KBM-7 (cell line): ENCODE results near the gene TMEM35B.
"Not testable (repeated sequence)": the region's sequence is repeated elsewhere in the genome, so short reads cannot be mapped to it uniquely, and the experiment has no call there.

ENCODE experiments used
- DNase-seq: peaks from one replicate; pipeline ENCODE4 v3.0.0-alpha.2; 2015
- in situ Hi-C: fragments of 300-500 bp; cut with MboI; formaldehyde crosslinking; loops from 2 replicates; pipeline ENCODE4 v1.14.3; 2020; ENCODE audit warnings: low sequenced_read_pairs, low pct_unique_long_range_greater_than_20kb, mixed read lengths

The TMEM35B gene

DNA sequence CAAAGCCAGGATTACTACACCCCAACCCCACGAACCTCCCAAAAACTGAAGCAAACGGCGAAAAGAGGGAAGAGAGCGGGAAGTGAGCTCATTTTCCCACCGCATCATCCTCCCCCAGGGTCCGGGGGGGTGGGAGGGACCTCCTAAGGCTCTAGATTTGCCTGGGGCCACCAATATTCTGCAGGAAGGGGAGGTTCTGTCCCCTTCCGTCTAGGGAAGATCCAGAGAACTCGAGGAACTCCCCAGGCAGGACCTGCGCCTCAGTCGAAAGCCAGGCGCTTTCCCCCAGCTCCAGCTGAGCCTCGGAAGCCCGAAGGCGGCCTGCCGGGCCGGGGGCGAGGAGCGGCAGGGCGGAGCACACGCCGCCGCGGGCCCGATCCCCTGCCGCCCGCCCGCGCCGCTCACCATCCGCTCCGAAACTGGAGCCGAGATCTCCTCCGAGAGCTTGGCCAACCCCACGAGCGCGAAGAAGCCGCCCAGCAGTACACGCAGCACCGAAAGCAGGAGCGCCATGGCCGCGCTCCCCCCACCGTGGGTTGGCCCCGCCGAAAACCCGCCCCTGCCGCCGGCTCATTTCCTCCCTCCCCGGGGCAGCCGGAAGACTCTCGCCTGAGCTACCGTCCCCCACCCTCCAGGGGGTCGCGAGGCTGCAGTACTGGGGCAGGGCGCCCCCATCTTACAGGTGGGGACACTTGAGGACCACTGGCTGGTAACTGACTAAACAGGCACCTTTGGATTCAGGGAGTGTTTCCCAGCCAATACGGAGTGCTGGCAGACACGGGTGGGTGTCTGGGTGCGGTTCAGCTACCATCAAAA is at the start of gene TMEM35B:
Gene TMEM35B (minus strand): TSS at position 555 of the 816 bp plus-strand sequence. CDS start 42 bp downstream, at position 513.
- in situ Hi-C loops: no loop called here

DNA sequence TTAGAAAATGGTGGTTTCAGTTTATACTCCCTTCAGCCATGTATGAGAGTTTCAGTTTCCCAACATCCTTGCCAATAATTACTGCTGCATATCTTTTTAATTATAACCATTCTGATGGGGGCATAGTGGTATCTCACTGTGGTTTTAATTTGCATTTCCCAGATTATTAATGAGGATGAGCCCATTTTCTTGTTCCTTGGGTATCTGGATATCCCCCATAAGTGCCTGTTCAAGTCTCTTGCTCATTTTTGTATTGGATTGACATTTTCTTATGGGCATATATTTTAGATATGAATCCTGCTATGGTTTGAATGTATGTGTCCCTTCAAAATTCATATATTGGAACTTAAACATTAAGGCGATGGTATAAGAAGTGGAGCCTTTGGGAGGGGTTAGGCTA is 48.2 kb upstream of the TMEM35B start:
- in situ Hi-C loops: no loop called here
- no peak for DNase-seq

More for the DNA sequence above, at the start of gene TMEM35B:
- peak; percentile 67 for DNase-seq

GRCh38 chr1:35032384-35032739 is 47.2 kb upstream of the TMEM35B start:
- DNase-seq: no peak
- in situ Hi-C loops: no loop called here

- DNase-seq: peak; percentile 66
- in situ Hi-C loops: no loop called here
Observed at GRCh38 chr1:35030756-35031446, 45.8 kb upstream of the TMEM35B start.

DNA sequence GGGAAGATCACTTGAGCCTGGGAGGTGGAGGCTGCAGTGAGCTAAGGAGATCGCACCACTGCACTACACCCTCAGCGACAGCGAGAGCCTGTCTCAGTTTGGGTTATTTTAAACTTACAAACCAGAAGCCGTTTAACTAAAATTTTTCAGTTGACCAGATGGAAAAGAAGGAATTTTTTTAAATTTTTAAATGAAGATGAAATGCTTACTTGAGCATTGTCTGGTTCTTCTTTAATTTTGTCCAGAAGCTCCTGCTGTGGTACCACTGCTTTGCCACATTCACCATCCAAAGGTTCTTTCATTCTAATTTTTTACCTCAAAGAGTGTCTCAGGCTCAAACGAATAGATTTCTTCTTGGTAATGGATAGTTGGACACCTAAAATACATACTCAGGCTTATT is 45.2 kb upstream of the TMEM35B start:
- in situ Hi-C loops: no loop called here
- peak; percentile 34 for DNase-seq

DNA sequence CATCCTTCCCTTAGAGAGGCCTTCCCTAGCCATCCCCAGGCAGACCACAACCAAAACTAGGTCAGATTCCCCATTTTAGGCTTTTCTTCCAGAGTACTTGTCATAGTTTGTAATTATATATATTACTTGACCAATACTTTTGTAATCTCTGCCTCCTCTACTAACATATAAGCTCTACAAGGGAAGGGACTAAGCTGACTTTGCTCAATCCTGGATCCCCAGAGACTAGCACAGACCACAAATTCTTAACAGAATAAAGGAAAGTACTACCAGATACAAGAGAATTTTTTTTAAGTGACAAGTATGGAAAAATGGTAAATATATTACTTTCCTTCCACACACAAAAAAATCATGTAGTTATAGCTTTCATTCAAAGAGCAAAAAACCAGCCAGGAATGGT is 44.6 kb upstream of the TMEM35B start:
- DNase-seq: peak; percentile 9
- in situ Hi-C loops: no loop called here

- in situ Hi-C loops: no loop called here
Observed at GRCh38 chr1:35016406-35016805, 31.3 kb upstream of the TMEM35B start.

GRCh38 chr1:35014486-35014885 is 29.3 kb upstream of the TMEM35B start:
- in situ Hi-C loops: no loop called here
- no peak for DNase-seq

More at GRCh38 chr1:35016406-35016805, 31.3 kb upstream of the TMEM35B start:
- no peak for DNase-seq

- in situ Hi-C loops: no loop called here
- DNase-seq: no peak
Observed at GRCh38 chr1:35005711-35006110, 20.6 kb upstream of the TMEM35B start.

GRCh38 chr1:35001743-35002142 is 16.6 kb upstream of the TMEM35B start:
- in situ Hi-C loops: no loop called here
- no peak for DNase-seq

GRCh38 chr1:34994878-34995277 is 9.7 kb upstream of the TMEM35B start:
- in situ Hi-C loops: no loop called here

DNA sequence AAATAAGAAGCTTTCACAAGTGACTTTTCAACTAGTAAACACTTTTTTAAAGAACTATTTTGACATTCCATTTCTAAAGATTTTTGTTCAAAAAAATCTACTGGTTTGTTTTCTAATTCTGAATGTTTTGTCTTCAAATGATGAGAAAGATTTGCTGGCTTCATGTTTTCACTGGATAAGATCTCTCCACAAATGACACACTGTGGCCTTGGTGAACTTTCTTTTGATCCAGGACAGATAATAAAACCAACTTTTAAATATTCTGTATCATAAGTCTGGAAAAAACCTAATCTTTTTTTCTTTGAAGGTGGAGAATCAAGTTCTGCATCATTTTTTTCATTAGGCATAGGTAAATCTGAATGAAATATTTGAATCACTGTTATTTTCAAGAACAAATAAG is 3.4 kb upstream of the TMEM35B start:
- in situ Hi-C loops: no loop called here
- no peak for DNase-seq

More at GRCh38 chr1:34994878-34995277, 9.7 kb upstream of the TMEM35B start:
- DNase-seq: no peak

- in situ Hi-C loops: no loop called here
- no peak for DNase-seq
Observed at GRCh38 chr1:34988147-34988546, 3.0 kb upstream of the TMEM35B start.

- in situ Hi-C loops: no loop called here
Observed at GRCh38 chr1:34987018-34987417, 1.9 kb upstream of the TMEM35B start.

GRCh38 chr1:34985609-34985904 is 410 bp upstream of the TMEM35B start:
- in situ Hi-C loops: not testable (repeated sequence)

More at GRCh38 chr1:34987018-34987417, 1.9 kb upstream of the TMEM35B start:
- DNase-seq: no peak

DNA sequence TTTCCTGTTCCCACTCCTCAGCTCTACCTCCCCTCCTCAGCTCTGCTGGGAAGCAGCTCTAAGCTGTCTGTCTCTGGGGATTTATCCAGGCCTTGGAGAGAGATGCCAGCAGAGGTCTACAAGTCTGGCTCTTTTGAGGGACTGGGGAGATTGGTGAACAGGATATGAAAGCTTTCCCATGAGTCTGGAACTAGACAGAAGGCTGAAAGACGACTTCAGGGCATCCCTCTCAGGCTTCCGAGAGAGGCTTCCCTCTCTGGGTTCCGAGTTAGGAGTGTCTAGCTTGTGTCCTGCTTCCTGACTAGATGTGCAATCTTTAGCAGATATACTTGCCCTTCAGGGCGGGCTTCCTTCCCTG is 733 bp downstream of the TMEM35B start:
- in situ Hi-C loops: no loop called here
- no peak for DNase-seq

More at GRCh38 chr1:34985609-34985904, 410 bp upstream of the TMEM35B start:
- not testable (repeated sequence) for DNase-seq

DNA sequence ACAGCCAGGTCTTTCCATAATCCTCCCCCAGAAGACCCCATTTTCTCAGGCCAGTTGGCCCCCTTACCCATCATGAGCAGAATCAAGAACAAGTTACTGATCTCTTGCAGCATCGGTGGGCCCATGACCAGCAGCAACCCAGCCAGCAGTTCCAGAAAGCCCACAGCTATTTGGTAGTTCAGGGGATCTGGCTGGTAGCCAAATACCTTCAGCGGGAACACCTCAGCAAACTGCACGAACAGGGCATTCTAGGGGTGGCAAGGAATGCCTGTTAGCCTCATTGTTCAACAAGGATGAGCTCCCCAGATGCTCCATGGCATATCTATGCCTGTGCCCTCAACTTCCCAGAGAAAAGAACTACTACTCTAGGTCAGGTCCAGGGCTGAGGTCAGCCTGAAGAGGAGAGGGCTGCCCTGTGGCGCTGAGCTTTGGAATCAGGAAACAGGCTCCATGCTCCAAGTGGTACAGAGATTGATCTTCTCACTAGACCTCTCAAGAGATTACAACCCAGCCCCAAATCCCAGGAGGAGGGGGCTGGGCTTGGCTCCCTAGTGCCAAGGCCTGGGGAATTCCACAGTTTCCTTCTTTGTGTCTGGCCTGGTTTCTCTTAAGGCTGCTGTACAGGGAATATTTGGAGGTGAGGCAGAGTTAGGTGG is 1.3 kb downstream of the TMEM35B start:
- DNase-seq: no peak
- in situ Hi-C loops: no loop called here

GRCh38 chr1:34982820-34983376 is 2.2 kb downstream of the TMEM35B start:
- in situ Hi-C loops: no loop called here
- DNase-seq: no peak

GRCh38 chr1:34980715-34981114 is 4.4 kb downstream of the TMEM35B start:
- no peak for DNase-seq
- in situ Hi-C loops: no loop called here

DNA sequence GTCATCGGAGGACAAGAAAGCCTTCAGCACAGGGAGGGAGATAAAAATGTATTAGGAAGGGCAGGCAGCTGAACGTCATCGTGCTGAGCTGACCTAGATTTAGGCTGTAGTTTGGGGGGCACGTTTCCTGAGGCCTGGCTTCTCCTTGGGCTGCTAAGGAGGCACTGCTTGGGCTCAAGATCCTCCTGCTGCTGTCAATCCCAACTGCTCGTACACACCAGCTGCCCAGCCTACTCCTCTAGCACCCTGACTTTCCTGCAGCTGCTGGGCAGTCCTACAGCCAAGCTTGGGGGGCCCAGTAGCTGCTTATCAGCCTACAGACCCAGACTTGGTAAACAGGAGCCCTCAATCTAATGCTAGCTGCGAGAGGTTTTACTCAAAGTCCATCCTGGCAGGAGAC is 6.2 kb downstream of the TMEM35B start:
- in situ Hi-C loops: no loop called here
- DNase-seq: no peak
